HG03354 (cell line): ENCODE measurements around the gene FAM72A.
A peak's percentile ranks its signal among the peaks of the same experiment; 100 is the strongest.
"Not testable (repeated sequence)": the region's sequence is repeated elsewhere in the genome, so short reads cannot be mapped to it uniquely, and the experiment has no call there.

Experiments used
- ATAC-seq: cut with Tn5 transposase; IDR thresholded peaks from one replicate; pipeline ENCODE4 v1.9.1; 2021; ENCODE audit warnings: mild to moderate bottlenecking; ENCODE audit not compliant: unreplicated experiment, poor library complexity, severe bottlenecking

FAM72A gene

GRCh38 chr1:206218285-206218684, 15.6 kb upstream of the FAM72A start:
- ATAC-seq, result not testable (repeated sequence)

GRCh38 chr1:206215600-206216392, 13.2 kb upstream of the FAM72A start:
- not testable (repeated sequence) for ATAC-seq

- not testable (repeated sequence) for ATAC-seq
These were observed 8.2 kb upstream of the FAM72A start for GRCh38 chr1:206210802-206211201.

GRCh38 chr1:206205569-206205968, 2.9 kb upstream of the FAM72A start:
- ATAC-seq, result not testable (repeated sequence)

GRCh38 chr1:206204871-206205270, 2.2 kb upstream of the FAM72A start:
- ATAC-seq, result not testable (repeated sequence)

- not testable (repeated sequence) for ATAC-seq
These were observed 1.5 kb upstream of the FAM72A start for GRCh38 chr1:206204159-206204511.

- peak; percentile 7 for ATAC-seq
These were observed 922 bp upstream of the FAM72A start, which contains the start of gene SRGAP2 for GRCh38 chr1:206203364-206204158. Gene SRGAP2, plus strand, starts transcription at chr1:206203541. Its CDS starts 2,430 bp downstream, at chr1:206205971.

GRCh38 chr1:206196748-206197424, 5.8 kb downstream of the FAM72A start:
- not testable (repeated sequence) for ATAC-seq

GRCh38 chr1:206195182-206195581, 7.5 kb downstream of the FAM72A start:
- ATAC-seq, result not testable (repeated sequence)

- ATAC-seq, result not testable (repeated sequence)
These were observed 15.8 kb downstream of the FAM72A start for GRCh38 chr1:206186826-206187225.

GRCh38 chr1:206185778-206186177, 16.9 kb downstream of the FAM72A start:
- not testable (repeated sequence) for ATAC-seq

GRCh38 chr1:206183788-206184187, 18.9 kb downstream of the FAM72A start:
- not testable (repeated sequence) for ATAC-seq

- ATAC-seq, result not testable (repeated sequence)
These were observed 20.0 kb downstream of the FAM72A start for GRCh38 chr1:206182368-206183317.

GRCh38 chr1:206179666-206180065, 23.0 kb downstream of the FAM72A start:
- not testable (repeated sequence) for ATAC-seq

- not testable (repeated sequence) for ATAC-seq
These were observed 24.3 kb downstream of the FAM72A start for GRCh38 chr1:206178061-206178989.

- not testable (repeated sequence) for ATAC-seq
These were observed 26.5 kb downstream of the FAM72A start for GRCh38 chr1:206176114-206176502.

- not testable (repeated sequence) for ATAC-seq
These were observed 27.1 kb downstream of the FAM72A start for GRCh38 chr1:206175459-206176113.
